Osteocyte (in vitro differentiated cells): ENCODE measurements around the gene ZBTB3. TPM values are rescaled to one million over a fixed set of nuclear protein-coding genes. Genes with fewer than 3 reads are reported as not detected.

Experiments
- DNase-seq: peaks from one replicate; pipeline ENCODE4 v3.0.0; 2021; ENCODE audit warnings: mixed read lengths; ENCODE audit not compliant: unreplicated experiment; ENCODE audit errors: extremely low spot score
- H3K27ac Mint-ChIP-seq: one replicate; pipeline ENCODE4 v1.8.0; 2021; ENCODE audit warnings: mild to moderate bottlenecking, mixed read lengths; ENCODE audit not compliant: unreplicated experiment
- H3K27me3 Mint-ChIP-seq: one replicate; pipeline ENCODE4 v1.8.0; 2021; ENCODE audit warnings: mixed read lengths; ENCODE audit not compliant: unreplicated experiment
- H3K36me3 Mint-ChIP-seq: one replicate; pipeline ENCODE4 v1.8.0; 2021; ENCODE audit warnings: mixed read lengths; ENCODE audit not compliant: unreplicated experiment
- H3K4me1 Mint-ChIP-seq: one replicate; pipeline ENCODE4 v1.8.0; 2021; ENCODE audit warnings: mixed read lengths; ENCODE audit not compliant: unreplicated experiment
- H3K4me3 Mint-ChIP-seq: one replicate; pipeline ENCODE4 v1.8.0; 2021; ENCODE audit warnings: mild to moderate bottlenecking, moderate library complexity, mixed read lengths; ENCODE audit not compliant: unreplicated experiment
- H3K9me3 Mint-ChIP-seq: one replicate; pipeline ENCODE4 v1.8.0; 2021; ENCODE audit warnings: mixed read lengths; ENCODE audit not compliant: unreplicated experiment
- total RNA-seq: library from RNA; stranded (reverse); gene quantifications from 2 replicates; pipeline ENCODE4 v1.2.1, GENCODE V29; 2021
- TF ChIP-seq, protein P1 (sequence below): fragments of 200-600 bp; sonication (generic); IDR thresholded peaks from 2 replicates; pipeline ENCODE4 v1.5.0; 2021; ENCODE audit warnings: antibody characterized with exemption, mild to moderate bottlenecking, moderate library complexity

ZBTB3 gene
- total RNA-seq, 1 donor from 2014 or later = 11.2 TPM

DNA sequence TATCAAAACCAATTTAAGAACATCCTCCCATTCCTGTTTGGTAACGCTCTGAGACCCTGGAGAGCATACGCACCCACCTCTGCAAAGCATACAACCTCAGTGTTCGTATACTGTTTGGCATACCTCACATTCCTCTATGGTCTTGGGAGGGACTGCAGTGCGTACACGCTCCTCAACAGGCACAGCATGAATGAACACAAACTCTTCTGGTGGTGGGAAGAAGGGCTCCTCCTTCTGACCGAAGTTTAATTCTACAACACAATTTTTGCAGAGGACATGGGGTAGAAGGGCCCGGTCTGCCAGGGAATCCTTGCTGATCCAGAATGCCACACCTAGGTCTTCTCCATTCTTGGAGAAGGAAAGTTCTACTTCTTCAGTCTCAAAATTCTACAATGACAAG lies 32.0 kb downstream of the ZBTB3 start:
- no peaks in the 10 kb centered on the region for H3K27me3 Mint-ChIP-seq
- H3K4me3 Mint-ChIP-seq = no peak overlapping the region
- H3K9me3 Mint-ChIP-seq = no peaks in the 10 kb centered on the region
- peaks cover 59% of the 10 kb centered on the region for H3K36me3 Mint-ChIP-seq
- no peak for DNase-seq
- TF ChIP-seq, protein P1, sequence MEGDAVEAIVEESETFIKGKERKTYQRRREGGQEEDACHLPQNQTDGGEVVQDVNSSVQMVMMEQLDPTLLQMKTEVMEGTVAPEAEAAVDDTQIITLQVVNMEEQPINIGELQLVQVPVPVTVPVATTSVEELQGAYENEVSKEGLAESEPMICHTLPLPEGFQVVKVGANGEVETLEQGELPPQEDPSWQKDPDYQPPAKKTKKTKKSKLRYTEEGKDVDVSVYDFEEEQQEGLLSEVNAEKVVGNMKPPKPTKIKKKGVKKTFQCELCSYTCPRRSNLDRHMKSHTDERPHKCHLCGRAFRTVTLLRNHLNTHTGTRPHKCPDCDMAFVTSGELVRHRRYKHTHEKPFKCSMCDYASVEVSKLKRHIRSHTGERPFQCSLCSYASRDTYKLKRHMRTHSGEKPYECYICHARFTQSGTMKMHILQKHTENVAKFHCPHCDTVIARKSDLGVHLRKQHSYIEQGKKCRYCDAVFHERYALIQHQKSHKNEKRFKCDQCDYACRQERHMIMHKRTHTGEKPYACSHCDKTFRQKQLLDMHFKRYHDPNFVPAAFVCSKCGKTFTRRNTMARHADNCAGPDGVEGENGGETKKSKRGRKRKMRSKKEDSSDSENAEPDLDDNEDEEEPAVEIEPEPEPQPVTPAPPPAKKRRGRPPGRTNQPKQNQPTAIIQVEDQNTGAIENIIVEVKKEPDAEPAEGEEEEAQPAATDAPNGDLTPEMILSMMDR = no peak
- H3K27ac Mint-ChIP-seq = peak overlapping the region; percentile 63
- H3K4me1 Mint-ChIP-seq = peaks cover 32% of the 10 kb centered on the region

DNA sequence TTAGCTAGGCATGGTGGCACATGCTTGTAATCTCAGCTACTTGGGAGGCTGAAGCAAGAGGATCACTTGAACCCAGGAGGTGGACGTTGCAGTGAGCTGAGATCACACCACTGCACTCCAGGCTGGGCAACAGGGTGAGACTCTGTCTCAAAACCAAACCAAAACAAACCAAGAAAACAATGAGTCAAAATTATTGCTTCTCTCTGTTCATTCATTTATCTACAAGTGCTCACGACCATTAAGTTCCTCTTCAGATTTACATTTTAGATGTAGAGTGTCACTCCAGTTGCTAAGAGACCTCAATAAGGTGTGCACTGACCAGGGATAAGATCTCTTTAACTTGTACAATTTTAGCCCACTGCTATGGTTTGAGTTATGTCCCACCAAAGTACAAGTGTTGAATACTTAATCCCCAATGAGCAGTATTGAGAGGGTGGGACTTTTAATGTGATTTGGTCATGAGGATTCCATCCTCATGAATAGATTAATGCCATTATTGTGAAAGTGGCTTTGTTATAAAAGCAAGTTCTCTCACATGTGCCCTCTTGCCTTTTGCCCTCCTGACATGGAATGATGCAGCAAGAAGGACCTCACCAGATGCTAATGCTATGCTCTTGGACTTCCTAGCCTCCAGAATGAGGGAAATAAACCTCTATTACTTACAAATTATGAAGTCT lies 34.5 kb downstream of the ZBTB3 start:
- Mint-ChIP-seq H3K36me3 (peaks cover 69% of the 10 kb centered on the region), H3K27ac (peak overlapping the region; percentile 35), H3K4me3 (no peak overlapping the region), H3K27me3 (no peaks in the 10 kb centered on the region), H3K9me3 (no peaks in the 10 kb centered on the region), H3K4me1 (peaks cover 16% of the 10 kb centered on the region)
- TF ChIP-seq, protein P1 = no peak
- no peak for DNase-seq

DNA sequence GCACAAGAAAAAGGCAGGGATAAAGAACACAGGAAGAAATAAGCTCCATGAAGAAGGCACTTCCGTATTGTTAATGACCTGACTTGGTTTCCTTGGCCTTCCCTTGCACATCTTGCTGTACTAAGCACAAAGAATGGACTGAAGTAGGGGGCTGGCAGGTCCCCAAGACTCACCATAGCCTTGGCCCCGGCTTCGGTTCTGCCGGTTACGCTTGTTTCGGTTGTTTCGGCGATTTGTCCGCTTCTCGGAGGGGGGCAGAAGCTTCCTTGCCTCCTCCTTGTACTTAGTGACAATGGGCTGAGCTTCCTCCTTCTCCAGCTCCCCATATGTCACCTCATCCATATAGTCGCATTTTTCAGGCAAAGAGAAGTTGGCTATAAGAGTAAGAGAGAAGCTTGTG lies 37.1 kb downstream of the ZBTB3 start:
- Mint-ChIP-seq H3K4me3 (no peak overlapping the region), H3K9me3 (no peaks in the 10 kb centered on the region), H3K4me1 (peaks cover 9% of the 10 kb centered on the region), H3K36me3 (peaks cover 60% of the 10 kb centered on the region), H3K27ac (no peak overlapping the region), H3K27me3 (no peaks in the 10 kb centered on the region)
- TF ChIP-seq, protein P1 = no peak
- DNase-seq = no peak

DNA sequence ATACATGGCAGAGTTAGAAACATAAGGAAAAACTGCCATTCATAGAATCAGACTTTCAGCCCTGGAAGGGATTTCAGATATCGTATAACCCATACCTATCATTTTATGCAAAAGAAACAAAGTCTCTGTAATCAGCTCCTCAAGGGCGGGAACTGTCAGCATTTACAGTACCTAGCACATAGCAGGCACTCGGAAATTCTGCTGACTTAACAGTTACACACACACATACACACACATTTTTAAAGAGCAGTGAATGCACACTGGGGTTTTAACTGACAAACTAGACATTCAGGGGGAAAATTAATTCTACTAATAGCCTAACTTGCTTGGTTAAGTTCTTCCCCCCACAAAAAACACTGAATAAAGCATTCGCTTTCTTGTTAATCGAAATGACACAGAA lies 37.8 kb downstream of the ZBTB3 start:
- H3K36me3 Mint-ChIP-seq = peaks cover 53% of the 10 kb centered on the region
- no peaks in the 10 kb centered on the region for H3K27me3 Mint-ChIP-seq
- H3K27ac Mint-ChIP-seq = no peak overlapping the region
- no peak for DNase-seq
- H3K4me1 Mint-ChIP-seq = peaks cover 9% of the 10 kb centered on the region
- no peak overlapping the region for H3K4me3 Mint-ChIP-seq
- no peaks in the 10 kb centered on the region for H3K9me3 Mint-ChIP-seq
- TF ChIP-seq, protein P1 = no peak

DNA sequence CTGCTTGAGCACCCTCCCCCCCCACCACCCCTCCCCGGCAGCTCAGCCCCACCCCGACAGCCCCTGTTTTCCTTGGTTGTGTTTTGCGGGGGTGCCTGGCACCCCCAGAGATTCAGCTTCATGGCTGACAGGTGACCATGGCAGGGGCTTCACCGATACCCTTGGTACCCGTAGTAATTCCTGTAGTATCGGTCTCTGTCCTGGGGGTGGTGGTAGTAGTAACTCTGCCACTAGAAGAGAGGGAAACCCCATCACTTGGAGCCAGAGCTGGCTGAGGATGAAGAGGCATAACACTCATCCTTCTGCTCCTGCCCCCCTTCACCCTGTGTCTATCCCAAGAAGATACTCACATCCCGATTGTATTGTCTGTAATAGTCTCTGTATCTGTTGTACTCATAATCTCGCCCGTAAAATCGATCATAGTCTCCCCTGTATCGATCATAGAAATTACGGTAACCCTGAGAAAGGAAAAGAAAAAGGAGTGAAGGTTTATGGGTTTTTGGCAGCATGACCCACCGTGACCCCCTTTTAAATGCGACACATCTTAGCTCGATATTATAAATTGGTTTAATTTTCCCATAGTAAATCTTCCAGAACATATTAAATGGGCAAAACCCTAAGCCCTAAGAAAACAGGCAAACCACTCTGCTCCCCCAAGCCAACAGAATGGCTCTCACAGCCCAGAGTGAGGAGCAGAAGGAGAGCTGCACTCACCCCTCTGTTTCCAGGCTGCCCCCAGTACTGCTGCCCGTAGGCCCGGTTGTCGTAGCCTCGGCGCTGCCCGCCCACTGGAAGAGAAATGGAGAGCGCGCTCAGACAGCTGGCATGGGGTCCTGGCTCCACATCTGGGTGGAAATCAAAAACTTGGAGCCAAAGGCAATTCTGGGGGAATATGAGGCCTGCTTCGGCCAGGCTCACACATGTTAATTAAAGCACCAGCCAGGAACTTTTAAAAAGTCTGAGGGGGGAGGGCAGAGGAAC lies 38.5 kb downstream of the ZBTB3 start:
- no peak overlapping the region for H3K4me3 Mint-ChIP-seq
- peaks cover 9% of the 10 kb centered on the region for H3K4me1 Mint-ChIP-seq
- H3K9me3 Mint-ChIP-seq = no peaks in the 10 kb centered on the region
- H3K27me3 Mint-ChIP-seq = no peaks in the 10 kb centered on the region
- TF ChIP-seq, protein P1 = no peak
- H3K27ac Mint-ChIP-seq = peak overlapping the region; percentile 59
- no peak for DNase-seq
- peaks cover 53% of the 10 kb centered on the region for H3K36me3 Mint-ChIP-seq
